ENCODE data around the gene GLOD4.

DNA sequence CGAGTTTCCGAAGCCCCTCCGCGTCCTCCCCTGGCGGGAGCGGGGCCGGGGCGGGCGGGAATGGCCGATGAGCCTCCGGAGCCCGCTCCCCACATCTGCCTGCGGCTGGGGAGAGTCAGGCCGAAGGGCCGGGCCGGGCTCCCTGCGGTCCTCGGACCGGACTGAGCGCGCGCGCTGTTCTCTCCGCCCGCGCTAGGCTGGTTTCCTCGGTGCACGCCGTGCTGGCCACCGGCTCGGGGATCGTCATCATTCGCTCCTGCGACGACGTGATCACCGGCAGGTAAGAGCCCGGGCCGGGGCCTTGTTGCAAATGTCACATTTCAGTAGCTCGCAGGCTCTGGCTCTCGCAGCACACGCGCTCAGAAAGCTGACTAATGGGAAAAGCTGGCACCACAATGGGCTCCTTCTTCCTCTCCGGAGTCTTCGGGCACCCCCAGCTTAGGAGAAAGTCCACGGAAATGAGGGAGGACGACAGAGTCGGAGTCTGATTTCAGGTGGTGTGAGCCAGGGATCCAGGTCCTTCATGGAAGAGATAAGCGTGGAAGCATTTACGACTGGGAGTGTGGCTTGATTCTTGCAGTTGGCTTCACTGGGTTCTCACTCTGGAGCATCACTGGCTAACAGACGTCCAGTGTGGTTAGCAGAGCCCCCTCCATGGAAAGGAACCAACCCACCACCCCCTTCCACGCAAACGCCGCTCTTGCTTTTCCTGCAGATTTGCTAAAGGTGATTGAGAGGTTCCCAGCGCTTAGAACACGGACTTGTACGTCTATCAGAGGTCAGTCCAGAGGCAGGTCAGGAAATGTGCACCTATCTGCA lies 49.0 kb downstream of the GLOD4 start:
- TF ChIP-seq CTCF (IDR thresholded peaks at IDR 0.05) (no peak), POLR2A (IDR thresholded peaks at IDR 0.05) (peak in 1 of 2 donors; percentile 13)
